Effector memory CD8-positive, alpha-beta T cell (primary cell): ENCODE data around the gene ZNF367.

ENCODE experiments used
- ATAC-seq: fragments of 150-1000 bp; cut with Tn5 transposase; replicated peaks from 2 replicates; pipeline ENCODE4 v1.10.0; 2021; ENCODE audit warnings: mild to moderate bottlenecking, moderate library complexity
- DNase-seq, 3 experiments: peaks; one replicate each; pipeline ENCODE4 v3.0.0; 2021
- H3K27ac Mint-ChIP-seq, 2 donors: one replicate each; pipeline ENCODE4 v1.8.0; 2022; ENCODE audit warnings: mild to moderate bottlenecking in 2 of 2, mixed read lengths in 2 of 2, moderate library complexity in 2 of 2
- H3K27me3 Mint-ChIP-seq, 2 donors: one replicate each; pipeline ENCODE4 v1.8.0; 2022; ENCODE audit warnings: mixed read lengths in 2 of 2
- H3K36me3 Mint-ChIP-seq: one replicate; pipeline ENCODE4 v1.8.0; 2022; ENCODE audit warnings: mild to moderate bottlenecking, moderate library complexity, mixed read lengths; ENCODE audit not compliant: insufficient read depth
- H3K4me1 Mint-ChIP-seq, 2 donors: one replicate each; pipeline ENCODE4 v1.8.0; 2022; ENCODE audit warnings: low read depth in 2 of 2, mixed read lengths in 2 of 2
- H3K4me3 Mint-ChIP-seq, 2 donors: one replicate each; pipeline ENCODE4 v1.8.0; 2022; ENCODE audit warnings: mild to moderate bottlenecking in 2 of 2, mixed read lengths in 2 of 2, moderate library complexity in 2 of 2
- H3K9me3 Mint-ChIP-seq, 2 donors: one replicate each; pipeline ENCODE4 v1.8.0; 2022; ENCODE audit warnings: mixed read lengths in 2 of 2

Gene ZNF367

GRCh38 chr9:96408409-96409280 is 9.5 kb downstream of the ZNF367 start:
- H3K36me3 Mint-ChIP-seq, result peaks cover 5% of the 10 kb centered on the region
- DNase-seq (no peak), ATAC-seq (peak; percentile 42)
- H3K4me3 Mint-ChIP-seq, result no peak overlapping the region
- no peaks in the 10 kb centered on the region for H3K9me3 Mint-ChIP-seq
- no peaks in the 10 kb centered on the region for H3K27me3 Mint-ChIP-seq
- H3K4me1 Mint-ChIP-seq, result peaks cover 15 to 19% of the 10 kb centered on the region in 2 donors
- H3K27ac Mint-ChIP-seq, result peak overlapping the region; percentile 35 to 87

DNA sequence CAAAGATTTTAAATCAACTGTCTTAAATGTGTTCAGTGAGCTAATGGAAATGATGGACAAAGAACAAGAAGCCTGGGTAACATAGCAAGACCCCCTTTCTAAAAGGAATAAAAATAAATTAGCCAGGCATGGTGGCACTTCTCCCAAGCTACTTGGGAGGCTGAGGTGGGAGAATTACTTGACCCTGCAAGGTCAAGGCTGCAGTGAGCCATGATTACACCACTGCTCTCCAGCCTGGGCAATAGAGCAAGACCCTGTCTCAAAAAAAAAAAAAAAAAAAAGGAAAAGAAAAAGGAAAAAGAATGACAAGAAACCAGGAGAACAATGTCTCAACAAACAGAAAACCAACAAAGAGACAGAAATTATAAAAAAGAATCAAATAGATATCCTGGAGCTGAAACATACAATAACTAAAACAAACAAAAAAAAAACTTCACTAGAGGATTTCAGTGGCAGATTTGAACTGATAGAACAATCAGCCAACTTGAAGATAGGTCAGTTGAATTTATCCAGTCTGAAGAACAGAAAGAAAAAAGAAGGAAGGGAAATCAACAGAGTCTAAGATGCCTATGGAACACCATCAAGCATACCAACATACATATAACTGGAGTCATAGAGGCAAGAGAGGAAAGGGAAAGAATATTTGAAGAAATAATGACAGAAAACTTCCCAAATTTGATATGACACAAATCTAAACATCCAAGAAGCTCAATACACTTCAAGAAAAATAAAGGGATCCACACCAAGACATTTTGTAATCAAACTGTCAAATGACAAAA is 17.8 kb downstream of the ZNF367 start:
- peaks cover 0 to 3% of the 10 kb centered on the region in 2 donors for H3K9me3 Mint-ChIP-seq
- ATAC-seq (no peak), DNase-seq (no peak)
- H3K36me3 Mint-ChIP-seq, result no peaks in the 10 kb centered on the region
- H3K27ac Mint-ChIP-seq, result peak overlapping the region; percentile 87 to 93
- H3K27me3 Mint-ChIP-seq, result no peaks in the 10 kb centered on the region
- H3K4me1 Mint-ChIP-seq, result peaks cover 15 to 22% of the 10 kb centered on the region in 2 donors
- H3K4me3 Mint-ChIP-seq, result peak overlapping the region; percentile 39 to 41

- Mint-ChIP-seq H3K4me1 (peaks cover 17 to 22% of the 10 kb centered on the region in 2 donors), H3K27ac (peak overlapping the region; percentile 87 to 93), H3K4me3 (peak overlapping the region; percentile 39 to 41), H3K36me3 (no peaks in the 10 kb centered on the region), H3K27me3 (no peaks in the 10 kb centered on the region), H3K9me3 (peaks cover 0 to 3% of the 10 kb centered on the region in 2 donors)
- ATAC-seq (no peak), DNase-seq (no peak)
These were observed 18.9 kb downstream of the ZNF367 start for GRCh38 chr9:96399325-96399633.

DNA sequence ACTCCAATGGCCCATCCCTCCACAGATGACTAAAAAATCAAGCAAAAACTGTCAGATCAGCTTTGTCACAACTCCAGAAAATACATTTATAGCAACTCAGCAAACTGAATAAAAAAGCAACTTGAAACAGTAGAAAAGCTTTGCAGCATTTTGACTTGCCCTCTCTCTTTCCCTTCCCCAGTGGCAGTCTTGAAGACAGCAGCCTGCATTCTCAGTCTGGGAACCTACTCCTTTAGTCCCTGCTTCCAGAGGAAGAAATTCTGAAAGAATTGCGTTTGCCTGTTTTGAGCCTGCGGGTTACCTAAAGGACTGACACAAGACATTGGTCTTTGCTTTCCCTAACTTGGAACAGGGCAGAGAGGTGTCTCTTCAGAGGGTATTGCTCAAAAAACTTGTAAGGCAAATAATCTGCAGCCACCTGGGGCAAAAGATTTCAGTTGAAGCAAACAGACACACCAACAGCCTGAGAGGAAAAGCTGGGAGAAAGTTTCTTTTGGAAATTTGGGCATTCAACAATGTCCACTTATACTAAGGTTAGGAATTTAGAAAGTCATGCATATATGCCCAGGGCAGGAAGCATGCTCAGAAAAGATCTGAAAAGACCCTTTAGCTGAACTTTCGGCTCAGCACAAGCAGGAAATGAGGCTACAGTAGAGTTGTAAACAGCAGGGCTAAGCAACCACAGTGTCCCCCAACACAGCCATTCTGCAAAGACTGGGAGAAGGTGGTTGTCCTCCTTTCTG is 19.4 kb downstream of the ZNF367 start:
- Mint-ChIP-seq H3K4me3 (peak overlapping the region; percentile 39 to 41), H3K27ac (peak overlapping the region; percentile 87 to 93), H3K27me3 (no peaks in the 10 kb centered on the region), H3K9me3 (peaks cover 0 to 3% of the 10 kb centered on the region in 2 donors), H3K4me1 (peaks cover 17 to 22% of the 10 kb centered on the region in 2 donors), H3K36me3 (no peaks in the 10 kb centered on the region)
- no peak for DNase-seq
- peak; percentile 87 for ATAC-seq

- H3K36me3 Mint-ChIP-seq, result peaks cover 5% of the 10 kb centered on the region
- H3K27me3 Mint-ChIP-seq, result no peaks in the 10 kb centered on the region
- H3K4me3 Mint-ChIP-seq, result no peak overlapping the region
- peaks cover 20 to 22% of the 10 kb centered on the region in 2 donors for H3K4me1 Mint-ChIP-seq
- DNase-seq (no peak), ATAC-seq (no peak)
- peaks cover 0 to 3% of the 10 kb centered on the region in 2 donors for H3K9me3 Mint-ChIP-seq
- H3K27ac Mint-ChIP-seq, result no peak overlapping the region
These were observed 22.2 kb downstream of the ZNF367 start for GRCh38 chr9:96395964-96396363.

DNA sequence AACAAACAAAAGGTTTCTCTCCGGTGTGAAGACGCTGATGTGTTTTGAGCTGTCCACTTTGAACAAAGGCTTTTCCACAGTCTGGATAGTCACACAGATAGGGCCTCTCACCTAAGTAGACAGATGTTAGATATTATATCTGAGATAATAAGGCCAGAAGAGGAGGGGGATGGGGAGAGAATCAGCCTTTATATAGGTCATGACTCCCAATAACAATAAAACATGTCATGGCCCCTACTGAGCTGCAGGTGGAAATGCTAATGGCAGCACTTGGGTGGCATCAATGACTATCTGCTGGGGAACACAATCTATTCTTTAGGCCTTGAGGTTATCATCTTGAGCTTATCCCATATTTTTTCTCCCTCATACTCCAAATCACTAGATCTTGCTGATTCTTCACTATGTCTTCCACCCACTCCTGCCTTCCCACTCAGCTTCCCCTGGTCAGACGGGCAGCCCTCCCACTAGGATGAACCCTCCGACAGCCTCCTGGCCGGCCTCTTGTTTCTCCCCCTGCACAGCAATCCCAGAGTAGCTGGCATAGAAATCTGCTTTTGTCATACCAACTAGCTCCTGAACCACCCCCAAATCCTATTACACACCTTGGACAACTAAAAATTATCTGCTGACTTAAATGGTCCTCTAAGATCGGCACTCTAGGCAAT is 23.2 kb downstream of the ZNF367 start:
- H3K4me1 Mint-ChIP-seq, result peaks cover 20 to 22% of the 10 kb centered on the region in 2 donors
- peak overlapping the region in 1 of 2 donors; percentile 1 for H3K27ac Mint-ChIP-seq
- no peak overlapping the region for H3K4me3 Mint-ChIP-seq
- no peaks in the 10 kb centered on the region for H3K9me3 Mint-ChIP-seq
- H3K36me3 Mint-ChIP-seq, result peaks cover 10% of the 10 kb centered on the region
- DNase-seq, result no peak
- ATAC-seq, result no peak
- no peaks in the 10 kb centered on the region for H3K27me3 Mint-ChIP-seq

- H3K9me3 Mint-ChIP-seq, result no peaks in the 10 kb centered on the region
- H3K4me1 Mint-ChIP-seq, result peaks cover 4 to 6% of the 10 kb centered on the region in 2 donors
- ATAC-seq, result no peak
- no peak overlapping the region for H3K27ac Mint-ChIP-seq
- no peaks in the 10 kb centered on the region for H3K27me3 Mint-ChIP-seq
- DNase-seq, result no peak
- H3K36me3 Mint-ChIP-seq, result peaks cover 10% of the 10 kb centered on the region
- H3K4me3 Mint-ChIP-seq, result no peak overlapping the region
These were observed 25.9 kb downstream of the ZNF367 start for GRCh38 chr9:96392263-96392662.

DNA sequence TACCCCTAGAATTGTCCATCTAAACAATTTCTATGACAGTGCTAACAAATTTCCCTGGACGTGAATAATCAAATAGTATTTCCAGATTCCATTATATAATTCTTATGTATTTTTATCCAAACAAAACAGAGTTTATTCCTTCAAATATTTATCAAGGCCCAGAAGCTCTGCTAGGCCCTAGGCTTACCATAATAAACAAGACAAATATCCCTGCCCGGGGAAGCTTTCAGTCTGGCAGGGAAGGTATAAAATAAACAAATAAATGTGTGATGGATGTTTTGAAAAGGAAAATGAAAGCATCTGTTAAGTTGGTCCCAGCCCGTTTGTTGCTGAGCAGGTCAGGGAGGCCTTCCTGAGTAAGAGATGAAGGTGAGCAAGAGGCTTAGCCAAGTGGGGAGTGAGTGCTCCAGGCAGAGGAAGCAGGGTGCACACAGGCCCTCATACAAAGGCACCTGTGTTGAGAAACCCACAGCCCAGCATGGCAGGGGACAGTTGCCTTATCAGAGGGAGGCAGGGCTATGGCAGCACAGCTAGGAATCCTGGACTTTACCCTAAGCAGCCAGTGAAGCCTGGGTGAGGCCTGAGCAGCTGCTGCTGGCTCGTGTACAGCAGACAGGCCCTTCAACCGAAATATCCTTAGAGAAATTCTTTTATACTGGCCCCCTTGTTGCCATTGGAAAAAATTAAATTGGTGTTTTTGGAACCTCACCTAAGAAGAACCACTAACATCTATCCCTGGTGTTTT is 27.0 kb downstream of the ZNF367 start:
- Mint-ChIP-seq H3K36me3 (peaks cover 10% of the 10 kb centered on the region), H3K4me3 (peak overlapping the region; percentile 33 to 51), H3K9me3 (no peaks in the 10 kb centered on the region), H3K27ac (peak overlapping the region; percentile 69 to 86), H3K4me1 (peaks cover 4 to 6% of the 10 kb centered on the region in 2 donors), H3K27me3 (no peaks in the 10 kb centered on the region)
- ATAC-seq (peak; percentile 37), DNase-seq (no peak)

- no peaks in the 10 kb centered on the region for H3K27me3 Mint-ChIP-seq
- H3K9me3 Mint-ChIP-seq, result no peaks in the 10 kb centered on the region
- no peak overlapping the region for H3K4me3 Mint-ChIP-seq
- H3K4me1 Mint-ChIP-seq, result peaks cover 3 to 10% of the 10 kb centered on the region in 2 donors
- DNase-seq (no peak), ATAC-seq (no peak)
- peak overlapping the region in 1 of 2 donors; percentile 46 for H3K27ac Mint-ChIP-seq
- peaks cover 10% of the 10 kb centered on the region for H3K36me3 Mint-ChIP-seq
These were observed 30.0 kb downstream of the ZNF367 start for GRCh38 chr9:96388144-96388543.

- DNase-seq, result no peak
- H3K4me3 Mint-ChIP-seq, result no peak overlapping the region
- H3K9me3 Mint-ChIP-seq, result no peaks in the 10 kb centered on the region
- H3K4me1 Mint-ChIP-seq, result peaks cover 15 to 23% of the 10 kb centered on the region in 2 donors
- H3K27me3 Mint-ChIP-seq, result no peaks in the 10 kb centered on the region
- no peak overlapping the region for H3K27ac Mint-ChIP-seq
- peaks cover 8% of the 10 kb centered on the region for H3K36me3 Mint-ChIP-seq
- ATAC-seq, result no peak
These were observed 32.0 kb downstream of the ZNF367 start for GRCh38 chr9:96386157-96386556.

DNA sequence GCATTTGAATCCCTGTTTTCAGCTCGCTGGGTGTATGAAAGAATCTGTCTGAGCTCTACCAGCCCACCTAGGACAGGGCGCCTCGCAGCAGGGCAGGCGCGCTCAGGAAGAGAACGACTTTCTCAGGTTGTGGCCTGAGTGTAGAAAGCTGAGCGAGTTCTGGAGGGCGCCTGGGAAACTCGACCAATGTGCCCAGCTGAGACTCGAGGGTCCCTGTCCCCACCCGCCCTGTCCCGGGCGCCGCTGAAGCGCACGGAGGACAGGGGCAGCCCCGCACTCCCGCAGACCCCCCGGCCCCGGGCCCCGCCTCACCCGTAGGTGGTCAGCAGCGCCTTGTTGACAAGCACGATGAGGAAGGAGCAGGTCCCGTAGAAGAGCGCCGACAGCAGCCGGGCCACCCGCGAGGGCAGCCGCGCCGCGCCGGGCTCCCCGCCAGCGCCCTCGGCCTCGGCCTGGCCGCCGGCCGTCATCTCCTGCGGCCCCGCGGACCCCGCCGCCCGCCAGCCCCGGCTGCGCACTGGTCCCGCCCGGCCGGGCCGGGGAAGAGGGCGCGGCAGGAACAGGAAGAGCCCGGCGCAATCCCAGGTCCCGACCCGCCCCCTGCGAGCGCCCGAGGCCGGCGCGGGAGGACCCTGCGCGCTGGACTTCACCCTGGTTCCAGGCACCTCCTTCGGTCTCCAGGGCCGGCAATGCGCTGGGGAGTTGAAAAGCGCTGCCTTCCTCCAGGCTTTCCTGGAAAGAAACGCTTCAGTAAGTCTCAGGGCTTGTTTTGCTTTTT is 34.8 kb downstream of the ZNF367 start, which contains the start of gene SLC35D2:
Gene SLC35D2 (minus strand): TSS at position 547 of the 778 bp plus-strand sequence. CDS start 77 bp downstream, at position 470.
- ATAC-seq, result peak; percentile 65
- Mint-ChIP-seq H3K27me3 (no peaks in the 10 kb centered on the region), H3K4me1 (peaks cover 24 to 34% of the 10 kb centered on the region in 2 donors), H3K4me3 (peak within 1 kb of the TSS; percentile 83 to 86), H3K27ac (peak within 1 kb of the TSS; percentile 82 to 88), H3K36me3 (peaks cover 3% of the 10 kb centered on the region), H3K9me3 (no peaks in the 10 kb centered on the region)
- no peak for DNase-seq

DNA sequence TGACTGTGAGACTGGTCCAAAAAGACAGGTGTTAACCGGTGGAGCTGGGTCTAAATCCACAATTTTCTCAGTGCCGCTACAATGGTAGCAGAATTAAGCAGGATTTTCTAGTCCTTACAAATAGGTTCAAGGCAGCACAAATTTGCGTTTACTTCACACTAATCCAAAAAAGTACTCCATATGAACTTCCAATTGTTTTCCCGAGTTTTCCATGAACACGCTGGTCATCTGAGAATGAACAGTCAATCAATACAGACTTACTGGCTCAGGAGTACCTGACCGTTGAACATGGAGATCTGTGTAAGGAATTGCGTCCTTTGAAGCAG is 35.4 kb downstream of the ZNF367 start:
- DNase-seq (no peak), ATAC-seq (no peak)
- Mint-ChIP-seq H3K27ac (peak overlapping the region; percentile 65 to 82), H3K27me3 (no peaks in the 10 kb centered on the region), H3K36me3 (peaks cover 3% of the 10 kb centered on the region), H3K9me3 (no peaks in the 10 kb centered on the region), H3K4me3 (peak overlapping the region; percentile 79 to 82), H3K4me1 (peaks cover 24 to 34% of the 10 kb centered on the region in 2 donors)
